Gastrocnemius medialis (tissue), 4 donors: ENCODE results near the gene CYB5R3. TPM values are rescaled to one million over a fixed set of nuclear protein-coding genes. Genes with fewer than 3 reads are reported as not detected.

Experiments
- ATAC-seq, 2 donors: fragments of 150-250 bp; one replicate each; pipeline ENCODE4 v1.9.1; 2016
- DNase-seq, 2 donors: peaks; one replicate each; pipeline ENCODE4 v3.0.0-alpha.2; 2019
- H3K27ac ChIP-seq, 4 donors: fragments of 200-600 bp; sonication (generic); 1 replicate in 1 of 4; 2 replicates in 3 of 4; pipeline ENCODE4 v1.5.1; 2016 to 2018; ENCODE audit warnings: mild to moderate bottlenecking in 2 of 4, moderate library complexity in 1 of 4
- H3K27me3 ChIP-seq, 3 donors: fragments of 200-600 bp; sonication (generic) in 2 of 3; 1 replicate in 1 of 3; 2 replicates in 2 of 3; pipeline versions ENCODE4 v1.5.1 to v1.6.0; 2016 to 2019; ENCODE audit warnings: mild to moderate bottlenecking in 1 of 3, moderate library complexity in 1 of 3
- H3K36me3 ChIP-seq, 2 donors: fragments of 200-600 bp; sonication (generic) in 1 of 2; one replicate each; pipeline ENCODE4 v1.5.1; 2017 to 2018
- H3K4me1 ChIP-seq, 2 donors: fragments of 200-600 bp; sonication (generic) in 1 of 2; one replicate each; pipeline ENCODE4 v1.5.1; 2016 to 2017; ENCODE audit warnings: mild to moderate bottlenecking in 2 of 2
- H3K4me3 ChIP-seq, 4 donors: fragments of 200-600 bp; sonication (generic) in 3 of 4; 1 replicate in 1 of 4; 2 replicates in 3 of 4; pipeline ENCODE4 v1.5.1; 2016 to 2019; ENCODE audit warnings: mild to moderate bottlenecking in 2 of 4
- H3K9me3 ChIP-seq, 3 donors: fragments of 200-600 bp; sonication (generic) in 2 of 3; 1 replicate in 1 of 3; 2 replicates in 2 of 3; pipeline ENCODE4 v1.5.1; 2016 to 2019
- CTCF ChIP-seq, 5 experiments: fragments of 450-650 bp in 3 of 5; fragments of 200-600 bp in 2 of 5; sonication (generic) in 2 of 5; IDR thresholded peaks in 4 of 5; conservative IDR thresholded peaks in 1 of 5; 1 replicate in 4 of 5; 2 replicates in 1 of 5; pipeline ENCODE4 v1.5.1; 2016 to 2019; ENCODE audit warnings: antibody characterized with exemption in 5 of 5, mild to moderate bottlenecking in 3 of 5, moderate library complexity in 3 of 5
- POLR2A ChIP-seq, 2 donors: fragments of 450-650 bp; IDR thresholded peaks; one replicate each; pipeline ENCODE4 v1.6.1; 2017; ENCODE audit warnings: antibody characterized with exemption in 2 of 2, mild to moderate bottlenecking in 2 of 2, moderate library complexity in 2 of 2
- in situ Hi-C, 4 donors: fragments of 200-750 bp; cut with MboI; loops; one replicate each; pipeline versions ENCODE4 v1.15.0 to v1.8.0; 2017; ENCODE audit warnings: low sequenced_read_pairs in 4 of 4
- intact Hi-C: fragments of 100-400 bp; cut with DNase I; formaldehyde crosslinking; loops from one replicate; pipeline ENCODE4 v1.15.1; 2023; ENCODE audit warnings: low total_unique reads
- total RNA-seq, 4 donors: library from RNA; depleted of rRNA; stranded (reverse); fragments of >200 nt; gene quantifications; one replicate each; pipeline versions ENCODE4 v1.1.0 to v1.2.3, GENCODE V29; 2016

Gene CYB5R3
- total RNA-seq, 4 donors from 2014 or later, result 44.3 to 163 (median 105) TPM

- no peaks in the 10 kb centered on the region for H3K27me3 ChIP-seq
- H3K9me3 ChIP-seq, result no peaks in the 10 kb centered on the region
- no peak overlapping the region for H3K27ac ChIP-seq
- no peak for ATAC-seq
- TF ChIP-seq POLR2A (IDR thresholded peaks at IDR 0.05), result no peak
- TF ChIP-seq CTCF (IDR thresholded peaks at IDR 0.05 in 4 of 5, conservative IDR thresholded peaks at IDR 0.05 in 1 of 5), result no peak
- H3K36me3 ChIP-seq, result peaks cover 7 to 94% of the 10 kb centered on the region in 2 donors
- in situ Hi-C loops, result no loop called here
- intact Hi-C loops, result no loop called here
- H3K4me3 ChIP-seq, result no peak overlapping the region
- H3K4me1 ChIP-seq, result peaks cover 0 to 3% of the 10 kb centered on the region in 2 donors
- DNase-seq, result no peak
Observed at GRCh38 chr22:42596863-42597530, 52.2 kb downstream of the CYB5R3 start.

- no peaks in the 10 kb centered on the region for H3K4me1 ChIP-seq
- intact Hi-C loops (no loop called here), in situ Hi-C loops (no loop called here)
- no peak overlapping the region for H3K4me3 ChIP-seq
- ATAC-seq (no peak), DNase-seq (no peak)
- peaks cover 7 to 94% of the 10 kb centered on the region in 2 donors for H3K36me3 ChIP-seq
- no peaks in the 10 kb centered on the region for H3K9me3 ChIP-seq
- H3K27ac ChIP-seq, result no peak overlapping the region
- TF ChIP-seq POLR2A (IDR thresholded peaks at IDR 0.05) (no peak), CTCF (IDR thresholded peaks at IDR 0.05 in 4 of 5, conservative IDR thresholded peaks at IDR 0.05 in 1 of 5) (no peak)
- H3K27me3 ChIP-seq, result no peaks in the 10 kb centered on the region
Observed at GRCh38 chr22:42596336-42596735, 52.9 kb downstream of the CYB5R3 start.

DNA sequence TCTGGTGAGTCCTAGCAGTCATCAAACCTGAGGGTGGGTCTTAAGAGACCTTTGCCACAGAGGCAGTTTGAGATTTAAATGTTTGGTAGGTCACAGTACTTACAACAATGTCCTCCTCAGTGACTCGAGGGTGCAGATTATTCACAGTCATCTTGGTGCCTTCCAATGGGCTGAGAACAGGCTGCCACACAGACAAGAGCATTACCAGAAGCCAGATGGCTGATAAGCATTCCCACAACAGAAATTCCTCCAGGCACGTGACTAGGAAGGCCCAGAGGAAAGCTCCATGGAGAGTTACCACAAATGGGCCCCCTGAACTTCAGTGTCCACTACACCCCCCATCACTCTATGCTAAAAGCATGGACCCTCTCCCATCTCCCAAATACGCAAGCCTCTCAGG is 53.8 kb downstream of the CYB5R3 start:
- H3K27ac ChIP-seq, result no peak overlapping the region
- H3K4me1 ChIP-seq, result no peaks in the 10 kb centered on the region
- no peak for TF ChIP-seq POLR2A (IDR thresholded peaks at IDR 0.05)
- no peak for TF ChIP-seq CTCF (IDR thresholded peaks at IDR 0.05 in 4 of 5, conservative IDR thresholded peaks at IDR 0.05 in 1 of 5)
- H3K4me3 ChIP-seq, result no peak overlapping the region
- in situ Hi-C loops (no loop called here), intact Hi-C loops (no loop called here)
- no peak for ATAC-seq
- H3K9me3 ChIP-seq, result no peaks in the 10 kb centered on the region
- no peaks in the 10 kb centered on the region for H3K27me3 ChIP-seq
- no peak for DNase-seq
- H3K36me3 ChIP-seq, result peaks cover 7 to 94% of the 10 kb centered on the region in 2 donors

GRCh38 chr22:42591987-42592386 is 57.2 kb downstream of the CYB5R3 start:
- no peak for TF ChIP-seq CTCF (IDR thresholded peaks at IDR 0.05 in 4 of 5, conservative IDR thresholded peaks at IDR 0.05 in 1 of 5)
- TF ChIP-seq POLR2A (IDR thresholded peaks at IDR 0.05), result no peak
- H3K9me3 ChIP-seq, result no peaks in the 10 kb centered on the region
- H3K4me1 ChIP-seq, result no peaks in the 10 kb centered on the region
- in situ Hi-C loops, result no loop called here
- no peak overlapping the region for H3K27ac ChIP-seq
- peaks cover 5 to 87% of the 10 kb centered on the region in 2 donors for H3K36me3 ChIP-seq
- no peaks in the 10 kb centered on the region for H3K27me3 ChIP-seq
- H3K4me3 ChIP-seq, result no peak overlapping the region
- intact Hi-C loops, result no loop called here
- ATAC-seq (no peak), DNase-seq (no peak)
